ENCODE data around the gene VARS2. TPM values are rescaled to one million over a fixed set of nuclear protein-coding genes. Genes with fewer than 3 reads are reported as not detected.

VARS2 gene
- total and polyA plus RNA-seq, 9 of the 15 experiments (the other 6 are each of a cell fraction or from before 2014, with no cell fraction given) = 1.6 to 53.6 (median 29.9) TPM

- TF ChIP-seq RBFOX2 (IDR thresholded peaks at IDR 0.05; ENCODE audit: low read depth, low read length) (peak; percentile 46; the same call in 1 of the 2 replicates), RHOXF2B (CRISPR knock-in tag; conservative IDR thresholded peaks at IDR 0.05) (no peak), ZNF592 (IDR thresholded peaks at IDR 0.05) (peak; percentile 85), HDAC6 (IDR thresholded peaks at IDR 0.05; ENCODE audit: low read depth, low read length) (no peak), ETV6 (IDR thresholded peaks at IDR 0.05; ENCODE audit: borderline replicate concordance in 1 of 2, low read depth in 2 of 2, low read length in 1 of 2) (0 out of 4 replicates have a peak, but pooled peaks of 1 of the 2 experiments have one; percentile 16), ETV6 (CRISPR knock-in tag; IDR thresholded peaks at IDR 0.05; ENCODE audit: borderline replicate concordance) (no peak), MAFK (IDR thresholded peaks at IDR 0.05; ENCODE audit: low read length) (no peak), TCF3 (CRISPR knock-in tag; IDR thresholded peaks at IDR 0.05) (peak; percentile 45), CTCF (IDR thresholded peaks at IDR 0.05 in 2 of 3, conservative IDR thresholded peaks at IDR 0.05 in 1 of 3; ENCODE audit: insufficient read depth in 2 of 3, low read depth in 1 of 3, low read length in 3 of 3) (peak; percentile 96 to 99 (median 98)), NFIC (IDR thresholded peaks at IDR 0.05) (no peak; the same call in 1 of the 2 replicates), CTBP1 (IDR thresholded peaks at IDR 0.05; ENCODE audit: borderline replicate concordance) (peak; percentile 85), XRCC4 (IDR thresholded peaks at IDR 0.05; ENCODE audit: extremely low read depth, insufficient read depth, insufficient read length) (no peak), TGIF2 (CRISPR knock-in tag; IDR thresholded peaks at IDR 0.05) (no peak), FOSL1 (tag; conservative IDR thresholded peaks at IDR 0.05) (peak; percentile 14; the same call in 1 of the 2 replicates), JUND (IDR thresholded peaks at IDR 0.05; ENCODE audit: borderline replicate concordance, low read depth, low read length) (peak; percentile 70), JUND (tag; IDR thresholded peaks at IDR 0.05; ENCODE audit: borderline replicate concordance, low read depth, low read length) (peak; percentile 82; the same call in 2 of the 3 replicates), ESRRB (CRISPR knock-in tag; IDR thresholded peaks at IDR 0.05; ENCODE audit: borderline replicate concordance) (no peak), SUPT5H (IDR thresholded peaks at IDR 0.05) (no peak), ZNF143 (CRISPR knock-in tag; IDR thresholded peaks at IDR 0.05) (no peak), ZNF384 (IDR thresholded peaks at IDR 0.05; ENCODE audit: low read depth, low read length) (peak; percentile 32; the same call in 1 of the 2 replicates)
- TF ChIP-seq, protein P1, sequence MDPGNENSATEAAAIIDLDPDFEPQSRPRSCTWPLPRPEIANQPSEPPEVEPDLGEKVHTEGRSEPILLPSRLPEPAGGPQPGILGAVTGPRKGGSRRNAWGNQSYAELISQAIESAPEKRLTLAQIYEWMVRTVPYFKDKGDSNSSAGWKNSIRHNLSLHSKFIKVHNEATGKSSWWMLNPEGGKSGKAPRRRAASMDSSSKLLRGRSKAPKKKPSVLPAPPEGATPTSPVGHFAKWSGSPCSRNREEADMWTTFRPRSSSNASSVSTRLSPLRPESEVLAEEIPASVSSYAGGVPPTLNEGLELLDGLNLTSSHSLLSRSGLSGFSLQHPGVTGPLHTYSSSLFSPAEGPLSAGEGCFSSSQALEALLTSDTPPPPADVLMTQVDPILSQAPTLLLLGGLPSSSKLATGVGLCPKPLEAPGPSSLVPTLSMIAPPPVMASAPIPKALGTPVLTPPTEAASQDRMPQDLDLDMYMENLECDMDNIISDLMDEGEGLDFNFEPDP (CRISPR knock-in tag; IDR thresholded peaks at IDR 0.05) = no peak
Measured at GRCh38 chr6:30877419-30878262, 36.4 kb upstream of the VARS2 start (continued).

Measured in K562 (cell line).